SK-N-SH (cell line): Measurements from ENCODE around the gene MOCS3. TPM values are rescaled to one million over a fixed set of nuclear protein-coding genes. Genes with fewer than 3 reads are reported as not detected.

Experiments
- CTCF ChIA-PET: fragments of 300-600, 350-600 bp; formaldehyde crosslinking; extraction: SDS; loops from one replicate; lab custom pipeline; 2021; lab: Yijun Ruan, JAX
- POLR2A ChIA-PET: fragments of 350-600 bp; sonication (Branson Sonifier 250); formaldehyde crosslinking; extraction: SDS; loops from one replicate; lab custom pipeline; 2020; ENCODE audit warnings: antibody characterized with exemption, inconsistent platforms; lab: Yijun Ruan, JAX
- DNase-seq: peaks from one replicate; pipeline ENCODE4 v3.0.0; 2012
- H2AFZ ChIP-seq: fragments of 200-600 bp; sonication (generic); 2 replicates; pipeline ENCODE4 v1.8.1; 2016; ENCODE audit warnings: antibody characterized with exemption, mild to moderate bottlenecking, low read depth
- H3F3A ChIP-seq: fragments of 200-600 bp; sonication (generic); replicated peaks from 2 replicates; pipeline ENCODE3; 2016; ENCODE audit warnings: antibody characterized with exemption, mild to moderate bottlenecking; ENCODE audit not compliant: insufficient read depth
- H3K27ac ChIP-seq, 2 experiments: fragments of 200-500 bp in 1 of 2; fragments of 200-600 bp in 1 of 2; sonication (Bioruptor generic) in 1 of 2; sonication (generic), shearing (Covaris generic) in 1 of 2; 2 replicates each; pipeline versions ENCODE4 v1.5.1 to v1.6.1; 2014 to 2016; ENCODE audit warnings: low read depth in 2 of 2, inconsistent platforms in 1 of 2, low read length in 1 of 2, mild to moderate bottlenecking in 1 of 2, mixed read lengths in 1 of 2
- H3K27me3 ChIP-seq: fragments of 200-600 bp; sonication (generic), shearing (Covaris generic); 2 replicates; pipeline ENCODE4 v1.6.1; 2016; ENCODE audit warnings: mixed run types; ENCODE audit not compliant: insufficient read depth
- H3K36me3 ChIP-seq, 2 experiments: fragments of 200-500 bp in 1 of 2; fragments of 200-600 bp in 1 of 2; sonication (Bioruptor generic) in 1 of 2; sonication (generic) in 1 of 2; replicated peaks in 1 of 2; 2 replicates each; pipeline versions ENCODE3 to v1.5.1; 2014 to 2016; ENCODE audit warnings: low read length in 1 of 2, mild to moderate bottlenecking in 1 of 2; ENCODE audit not compliant: insufficient read depth in 2 of 2, control insufficient read depth in 1 of 2
- H3K4me1 ChIP-seq, 2 experiments: fragments of 200-500 bp in 1 of 2; fragments of 200-600 bp in 1 of 2; sonication (Bioruptor generic) in 1 of 2; sonication (generic), shearing (Covaris generic) in 1 of 2; 2 replicates each; pipeline versions ENCODE4 v1.5.1 to v1.6.1; 2014 to 2016; ENCODE audit warnings: low read depth in 1 of 2, low read length in 1 of 2, mixed run types in 1 of 2; ENCODE audit not compliant: insufficient read depth in 2 of 2, control insufficient read depth in 1 of 2
- H3K4me2 ChIP-seq: fragments of 200-600 bp; sonication (generic), shearing (Covaris generic); 2 replicates; pipeline ENCODE4 v1.6.1; 2017; ENCODE audit warnings: mixed run types
- H3K4me3 ChIP-seq, 2 experiments: fragments of 200-500 bp in 1 of 2; fragments of 200-600 bp in 1 of 2; sonication (Bioruptor generic) in 1 of 2; sonication (generic), shearing (Covaris generic) in 1 of 2; 2 replicates each; pipeline versions ENCODE4 v1.5.1 to v1.8.1; 2014 to 2016; ENCODE audit warnings: low read depth in 2 of 2, inconsistent platforms in 1 of 2, low read length in 1 of 2, mild to moderate bottlenecking in 1 of 2, mixed read lengths in 1 of 2, moderate library complexity in 1 of 2
- H3K79me2 ChIP-seq: fragments of 200-600 bp; sonication (generic); 2 replicates; pipeline ENCODE4 v1.8.1; 2017; ENCODE audit warnings: mild to moderate bottlenecking; ENCODE audit not compliant: insufficient read depth
- H3K9ac ChIP-seq: fragments of 200-600 bp; sonication (generic); 2 replicates; pipeline ENCODE4 v1.6.1; 2017; ENCODE audit warnings: mixed run types
- H3K9me2 ChIP-seq: fragments of 200-600 bp; sonication (generic); 2 replicates; pipeline ENCODE4 v1.6.1; 2017; ENCODE audit warnings: mixed run types
- H3K9me3 ChIP-seq: fragments of 200-600 bp; sonication (generic); 2 replicates; pipeline ENCODE4 v1.6.1; 2017; ENCODE audit warnings: mixed run types, mild to moderate bottlenecking, moderate library complexity
- H4K20me1 ChIP-seq: fragments of 200-600 bp; sonication (generic); 2 replicates; pipeline ENCODE4 v1.6.1; 2017; ENCODE audit warnings: mild to moderate bottlenecking, mixed run types; ENCODE audit not compliant: insufficient read depth
- CHD2 ChIP-seq: fragments of 150-350 bp; IDR thresholded peaks from 2 replicates; pipeline ENCODE4 v1.6.1; 2018; ENCODE audit warnings: low read length; ENCODE audit not compliant: partially characterized antibody
- CTCF ChIP-seq: fragments of 200-600 bp; sonication (generic); IDR thresholded peaks from 2 replicates; pipeline ENCODE4 v1.6.1; 2017; ENCODE audit warnings: antibody characterized with exemption, mild to moderate bottlenecking, moderate library complexity
- EP300 ChIP-seq, 2 experiments: IDR thresholded peaks; 2 replicates each; pipeline versions ENCODE4 v1.4.0 to v1.6.1; 2012; ENCODE audit warnings: borderline replicate concordance in 1 of 2, low read depth in 1 of 2, low read length in 1 of 2
- FOXJ3 ChIP-seq: sonication (generic); formaldehyde crosslinking; IDR thresholded peaks from 2 replicates; pipeline ENCODE4 v1.5.1; 2020; ENCODE audit warnings: mild to moderate bottlenecking, missing genetic modification reagents
- JUND ChIP-seq: IDR thresholded peaks from 2 replicates; pipeline ENCODE4 v1.4.0; 2012
- NRF1 ChIP-seq: IDR thresholded peaks from 2 replicates; pipeline ENCODE4 v1.6.1; 2012; ENCODE audit warnings: low read depth, mild to moderate bottlenecking, low read length
- PBX3 ChIP-seq: IDR thresholded peaks from 2 replicates; pipeline ENCODE4; 2012
- POLR2AphosphoS5 ChIP-seq: IDR thresholded peaks from 2 replicates; pipeline ENCODE4 v1.6.1; 2012; ENCODE audit warnings: low read depth, low read length
- RCOR1 ChIP-seq: fragments of 150-350 bp; IDR thresholded peaks from 2 replicates; pipeline ENCODE4 v1.6.1; 2017; ENCODE audit warnings: antibody characterized with exemption, low read length
- RFX5 ChIP-seq: IDR thresholded peaks from 2 replicates; pipeline ENCODE4 v1.6.1; 2012; ENCODE audit warnings: mild to moderate bottlenecking, improper control_type of control experiment, low read length
- RXRA ChIP-seq: IDR thresholded peaks from 2 replicates; pipeline ENCODE4 v1.4.0; 2012; ENCODE audit warnings: low read depth, mild to moderate bottlenecking, borderline replicate concordance
- SIN3A ChIP-seq: IDR thresholded peaks from 2 replicates; pipeline ENCODE4 v1.6.1; 2012; ENCODE audit warnings: low read depth, mild to moderate bottlenecking, low read length, moderate library complexity, borderline replicate concordance
- SMC3 ChIP-seq: IDR thresholded peaks from 2 replicates; pipeline ENCODE4 v1.6.1; 2012; ENCODE audit warnings: low read depth, low read length, improper control_type of control experiment
- TAF1 ChIP-seq: IDR thresholded peaks from 2 replicates; pipeline ENCODE4 v1.6.1; 2012; ENCODE audit warnings: low read depth, mild to moderate bottlenecking, low read length, moderate library complexity, borderline replicate concordance
- TEAD4 ChIP-seq: IDR thresholded peaks from 2 replicates; pipeline ENCODE4 v1.4.0; 2012; ENCODE audit warnings: mild to moderate bottlenecking, borderline replicate concordance; ENCODE audit not compliant: insufficient read depth
- USF1 ChIP-seq: IDR thresholded peaks from 2 replicates; pipeline ENCODE4 v1.4.0; 2012; ENCODE audit warnings: low read depth, borderline replicate concordance
- USF2 ChIP-seq: fragments of 150-350 bp; IDR thresholded peaks from 2 replicates; pipeline ENCODE4 v1.6.1; 2017; ENCODE audit warnings: antibody characterized with exemption, low read length, low read depth, borderline replicate concordance
- YY1 ChIP-seq: IDR thresholded peaks from 2 replicates; pipeline ENCODE4 v1.4.0; 2012; ENCODE audit warnings: low read depth, mild to moderate bottlenecking
- WGBS: methylation state at CpG from one replicate; pipeline ENCODE4 v1.1.6; 2017; ENCODE audit warnings: low lambda C conversion rate; 5-methylcytosine and 5-hydroxymethylcytosine counted together
- polyA plus RNA-seq, 3 experiments: library from polyadenylated mRNA; depleted of rRNA; stranded (reverse); fragments of >200 nt; gene quantifications; 2 replicates each; pipeline ENCODE4 v1.2.3, GENCODE V29; 2012

MOCS3 gene
- polyA plus RNA-seq, 1 of the 3 experiments (the other 2 are of a cell fraction): 4.0 TPM

GRCh38 chr20:50991076-50991475 lies 32.5 kb downstream of the MOCS3 start (continued):
- no peak for TF ChIP-seq CTCF
- TF ChIP-seq EP300 (IDR thresholded peaks at IDR 0.05; ENCODE audit: borderline replicate concordance in 1 of 2, low read depth in 1 of 2, low read length in 1 of 2): no peak
- no peak for TF ChIP-seq TEAD4
- TF ChIP-seq USF1: no peak
- TF ChIP-seq RCOR1: no peak
- TF ChIP-seq SIN3A: no peak
- TF ChIP-seq CHD2: no peak
- TF ChIP-seq RXRA: no peak
- TF ChIP-seq RFX5: no peak
- TF ChIP-seq NRF1: no peak
- no peak for TF ChIP-seq FOXJ3
- no peak for TF ChIP-seq PBX3

GRCh38 chr20:50992336-50992732 lies 33.7 kb downstream of the MOCS3 start:
- CTCF ChIA-PET: interaction anchor here (0.6 to 15.0 kb wide), 39 partner anchors 9 to 1091 kb away, joined by 3 to 452 read pairs (median 4); partner anchors contain the start of gene BCAS4
- no peaks in the 10 kb centered on the region for H3K79me2 ChIP-seq
- H3K9ac ChIP-seq: no peak overlapping the region
- H3K4me2 ChIP-seq: no peak overlapping the region
- H3F3A ChIP-seq: no peaks in the 10 kb centered on the region
- no peak overlapping the region for H3K4me3 ChIP-seq
- DNase-seq: no peak
- no peaks in the 10 kb centered on the region for H3K4me1 ChIP-seq
- no peaks in the 10 kb centered on the region for H3K27me3 ChIP-seq
- no peaks in the 10 kb centered on the region for H4K20me1 ChIP-seq
- POLR2A ChIA-PET: no interaction called here
- H3K36me3 ChIP-seq: no peaks in the 10 kb centered on the region
- WGBS: 91% methylated on average over 4 of the region's 4 CpGs
- H2AFZ ChIP-seq: no peak overlapping the region
- H3K9me3 ChIP-seq: no peaks in the 10 kb centered on the region
- TF ChIP-seq USF2: no peak
- no peak for TF ChIP-seq SMC3
- TF ChIP-seq NRF1: no peak
- no peak for TF ChIP-seq PBX3
- no peak for TF ChIP-seq YY1
- TF ChIP-seq TAF1: no peak
- no peak for TF ChIP-seq JUND
- no peak for TF ChIP-seq SIN3A
- no peak for TF ChIP-seq EP300 (IDR thresholded peaks at IDR 0.05; ENCODE audit: borderline replicate concordance in 1 of 2, low read depth in 1 of 2, low read length in 1 of 2)
- TF ChIP-seq TEAD4: no peak
- no peak for TF ChIP-seq POLR2AphosphoS5
- H3K27ac ChIP-seq: no peak overlapping the region
- H3K9me2 ChIP-seq: no peaks in the 10 kb centered on the region
